GDM1 (cell line): Measurements from ENCODE around the gene KCNIP1.
A peak's percentile ranks its signal among the peaks of the same experiment; 100 is the strongest.

ENCODE experiments used
- DNase-seq: peaks from one replicate; lab custom pipeline; 2025; lab: John Stamatoyannopoulos, UW

The KCNIP1 gene

DNA sequence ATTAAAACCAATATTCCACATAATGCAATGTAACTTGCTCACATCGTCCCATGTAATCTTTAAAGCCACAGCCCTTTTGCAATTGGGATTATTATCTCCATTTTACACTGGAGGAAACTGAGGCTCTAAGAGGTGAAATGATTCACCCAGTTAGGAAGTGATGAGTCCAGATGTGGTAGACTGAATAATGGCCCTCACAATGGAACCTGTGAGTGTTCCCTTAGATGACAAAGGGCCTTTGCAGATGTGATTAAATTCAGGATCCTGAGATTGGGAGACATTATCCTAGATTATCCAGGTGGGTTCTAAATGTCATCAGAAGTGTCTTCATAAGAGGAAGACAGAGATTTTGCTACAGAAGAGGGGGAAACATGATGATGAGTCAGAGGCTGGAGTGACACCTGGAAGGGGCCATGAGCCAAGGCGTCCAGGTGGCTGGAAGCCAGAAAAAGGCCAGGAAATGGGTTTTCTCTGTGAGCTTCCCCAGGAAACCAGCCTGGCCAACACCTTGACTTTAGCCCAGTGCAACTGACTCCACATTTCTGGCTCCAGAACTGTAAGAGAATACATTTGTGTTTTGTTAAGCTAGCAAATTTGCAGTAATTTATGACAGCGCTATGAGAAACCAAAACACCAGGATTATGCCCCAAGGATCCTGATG lies 139.1 kb downstream of the KCNIP1 start:
- no peak for DNase-seq

DNA sequence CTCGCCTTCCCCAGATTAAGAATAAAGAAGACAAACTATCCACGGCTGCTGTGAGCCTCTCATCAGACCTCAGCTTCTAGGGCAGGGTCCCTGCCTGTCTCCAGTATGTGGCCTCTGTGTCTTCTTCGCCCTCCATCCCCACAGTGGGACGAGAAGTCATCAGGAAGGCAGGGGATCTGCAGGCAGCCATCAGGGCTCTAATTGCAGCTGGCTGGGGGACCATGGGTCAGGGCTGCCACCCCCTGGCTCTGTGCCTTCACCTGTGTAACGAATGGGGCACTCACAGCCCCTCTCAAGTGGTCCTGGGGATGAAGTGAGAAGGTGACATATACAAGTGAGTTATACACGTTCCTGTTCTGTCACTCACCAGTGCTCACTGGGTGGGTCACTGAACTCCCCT lies 139.8 kb downstream of the KCNIP1 start:
- DNase-seq, result no peak

DNA sequence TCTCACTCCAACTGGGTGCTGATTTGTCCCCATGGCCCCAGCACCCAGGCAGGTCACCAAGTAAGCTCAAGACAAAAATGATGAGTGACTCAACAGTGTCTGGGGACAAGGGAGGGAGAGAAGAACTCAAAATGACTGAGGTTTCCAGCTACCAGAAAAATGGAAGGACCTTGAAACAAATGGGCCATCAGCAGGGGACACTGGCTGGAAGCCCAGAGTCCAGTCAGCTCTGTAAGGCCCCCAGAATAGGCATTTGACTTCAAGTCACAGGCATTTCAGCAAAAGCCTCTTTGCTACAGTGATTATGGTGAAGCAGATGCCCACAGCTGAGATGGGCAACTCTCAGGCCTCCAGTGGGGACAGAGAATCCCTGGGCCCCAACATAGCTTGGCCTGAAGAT lies 140.7 kb downstream of the KCNIP1 start:
- no peak for DNase-seq

DNA sequence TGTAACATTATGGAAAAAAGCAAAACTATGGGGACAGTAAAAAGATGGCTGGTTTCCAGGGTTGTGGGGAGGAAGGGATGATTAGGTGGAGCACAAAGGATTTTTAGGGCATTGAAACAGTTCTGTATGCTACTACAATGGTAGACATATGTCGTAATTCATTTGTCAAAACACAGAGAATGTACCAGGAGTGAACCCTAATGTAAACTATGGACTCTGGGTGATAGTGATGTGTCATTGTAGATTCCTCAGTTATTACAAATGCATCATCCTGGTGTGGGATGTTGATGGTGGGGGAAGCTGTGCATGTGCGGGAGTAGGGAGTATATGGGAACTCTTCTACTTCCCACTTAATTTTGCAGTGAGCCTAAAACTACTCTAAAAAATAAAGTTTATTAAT lies 144.7 kb downstream of the KCNIP1 start:
- no peak for DNase-seq

DNA sequence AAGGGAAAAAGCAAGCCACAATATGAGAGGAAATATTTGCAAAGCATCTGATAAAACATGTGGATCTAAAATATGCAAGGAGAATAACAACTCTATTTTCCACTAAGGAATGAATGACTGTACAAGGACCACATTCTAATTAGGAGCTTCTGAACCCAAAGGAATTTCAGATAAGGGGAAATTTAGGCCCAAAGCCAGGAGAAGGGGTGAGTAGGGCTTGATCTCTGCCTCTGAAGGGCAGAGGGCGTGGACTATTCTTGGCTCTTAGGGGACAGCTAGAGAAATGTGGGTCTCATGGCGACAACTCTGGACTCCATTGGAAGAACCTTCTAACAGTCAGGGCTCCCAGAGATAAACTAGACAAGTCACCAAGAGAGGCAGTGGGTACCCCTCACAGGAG lies 147.0 kb downstream of the KCNIP1 start:
- no peak for DNase-seq

DNA sequence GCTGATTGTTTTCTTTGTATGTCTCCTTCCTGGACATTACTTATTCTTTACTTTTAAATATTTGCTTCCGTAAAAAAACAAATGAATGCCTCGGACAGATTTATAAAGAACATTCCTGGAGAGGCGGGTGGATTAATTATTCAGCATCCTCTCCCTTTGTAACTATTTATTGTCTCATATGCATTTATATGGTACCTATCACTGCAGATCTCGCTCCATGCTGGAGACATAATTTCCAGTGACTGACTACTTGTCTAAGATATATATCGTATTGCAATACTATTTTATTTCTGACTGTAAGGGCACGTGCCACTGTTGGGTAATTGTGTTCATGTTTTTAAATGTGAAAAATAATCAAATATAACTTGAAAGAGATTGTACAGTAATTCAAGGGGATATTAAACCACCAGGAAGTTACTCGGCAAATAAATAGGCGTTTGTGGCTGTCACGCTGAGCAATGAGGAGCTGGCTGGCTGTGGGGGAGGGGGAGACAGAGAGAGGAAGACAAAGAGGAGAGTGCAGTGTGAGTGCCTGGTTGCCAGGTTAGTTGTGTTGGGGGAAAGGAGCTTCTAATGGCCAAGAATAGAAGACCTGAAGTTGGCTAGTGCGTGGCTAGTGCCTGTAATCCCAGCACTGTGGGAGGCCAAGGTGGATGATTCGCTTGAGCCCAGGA lies 147.9 kb downstream of the KCNIP1 start:
- no peak for DNase-seq

DNA sequence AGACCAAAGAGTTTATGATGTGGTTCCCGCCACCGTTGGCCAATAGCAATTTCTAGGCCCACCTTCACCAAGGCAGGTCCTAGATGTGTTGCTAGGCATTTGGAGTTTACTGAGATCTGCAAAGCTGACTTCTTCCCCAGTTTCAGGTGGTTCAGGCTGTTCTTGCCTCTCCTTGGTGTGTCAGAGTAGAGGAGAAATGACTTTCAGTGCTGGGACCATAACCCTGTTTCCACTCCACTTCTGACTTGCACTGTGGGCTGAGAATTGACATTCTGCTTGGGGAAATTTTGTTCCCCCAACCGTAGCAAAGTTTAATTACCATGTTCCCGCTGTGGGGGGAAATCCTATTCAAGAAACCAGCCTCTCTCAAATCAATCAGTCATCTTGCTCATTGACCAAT lies 151.7 kb downstream of the KCNIP1 start:
- no peak for DNase-seq

DNA sequence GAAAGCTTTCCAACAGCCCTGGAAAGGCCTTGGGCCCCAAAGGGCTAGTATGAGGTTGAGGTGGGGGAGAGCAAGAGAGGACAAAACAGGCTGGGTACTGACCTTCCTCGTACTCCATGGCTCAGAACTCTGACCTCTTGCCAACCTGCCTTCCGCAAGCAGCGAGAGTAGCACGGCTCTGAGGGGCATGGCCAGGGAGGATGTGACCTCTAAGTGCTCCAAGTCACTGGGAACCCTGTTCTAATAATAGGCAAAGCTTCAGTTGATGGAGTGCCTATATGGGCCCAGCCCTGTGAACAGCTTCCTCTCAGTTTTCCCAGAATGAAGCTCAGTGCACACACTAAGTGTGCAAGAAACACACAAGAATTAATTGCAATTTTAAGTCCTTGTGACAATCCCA lies 152.1 kb downstream of the KCNIP1 start:
- DNase-seq, result no peak

DNA sequence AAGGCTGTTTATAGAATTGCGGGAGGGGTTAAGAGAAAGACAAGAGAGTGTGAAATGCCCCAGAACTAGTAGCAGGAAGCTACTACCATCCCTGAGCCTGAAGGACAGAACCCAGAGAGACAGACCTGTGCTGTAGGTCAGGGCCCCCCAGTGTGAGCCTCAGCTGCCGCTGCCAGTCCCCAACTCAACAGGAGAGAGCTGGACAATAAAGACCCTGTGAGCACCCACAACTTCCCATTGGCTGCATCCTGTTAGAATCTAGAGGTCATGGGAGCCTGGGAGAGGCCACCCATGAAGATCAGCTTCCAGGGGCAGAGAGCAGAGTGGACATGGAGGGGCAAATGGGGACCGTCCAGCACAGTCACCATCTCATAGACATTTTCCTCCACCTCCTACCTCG lies 152.5 kb downstream of the KCNIP1 start:
- no peak for DNase-seq

DNA sequence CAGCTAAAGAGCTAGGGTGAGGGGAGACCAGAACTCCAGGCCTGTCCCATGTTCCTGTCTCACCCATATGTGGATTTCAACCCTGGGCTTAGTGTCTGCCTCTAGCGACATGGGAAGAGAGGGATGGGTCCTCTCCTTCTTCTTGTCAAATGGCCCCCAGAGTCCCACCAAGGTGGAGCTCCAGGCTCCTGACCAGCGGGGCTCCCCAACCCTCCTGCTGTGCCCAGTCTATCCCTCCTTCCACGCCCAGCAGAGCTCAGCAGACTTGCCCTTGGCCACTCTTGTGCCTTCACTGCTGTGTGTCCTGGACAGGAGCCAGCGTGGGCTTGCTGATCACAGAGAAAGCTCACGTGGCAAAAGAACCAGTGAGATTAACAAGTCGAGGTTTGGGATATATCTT lies 156.7 kb downstream of the KCNIP1 start:
- DNase-seq, result no peak

DNA sequence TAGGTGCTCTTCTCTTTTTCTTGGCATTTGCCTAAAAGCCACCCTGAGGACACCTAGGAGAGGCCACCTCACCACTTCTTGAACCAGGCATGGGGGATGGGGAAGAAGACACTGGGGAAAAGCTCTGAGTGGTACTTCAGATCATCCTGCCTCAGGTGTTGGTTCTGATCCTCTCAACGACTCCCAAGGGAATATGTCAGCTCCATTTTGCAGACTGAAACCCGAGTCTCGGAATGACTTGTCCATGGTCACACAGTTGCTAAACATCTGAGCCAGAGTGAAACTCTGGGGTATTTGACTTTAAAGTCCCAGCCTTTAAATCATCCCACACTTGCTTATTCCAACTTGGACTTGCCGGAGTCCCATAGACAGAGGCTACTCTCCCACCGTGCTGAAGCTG lies 159.1 kb downstream of the KCNIP1 start:
- no peak for DNase-seq

DNA sequence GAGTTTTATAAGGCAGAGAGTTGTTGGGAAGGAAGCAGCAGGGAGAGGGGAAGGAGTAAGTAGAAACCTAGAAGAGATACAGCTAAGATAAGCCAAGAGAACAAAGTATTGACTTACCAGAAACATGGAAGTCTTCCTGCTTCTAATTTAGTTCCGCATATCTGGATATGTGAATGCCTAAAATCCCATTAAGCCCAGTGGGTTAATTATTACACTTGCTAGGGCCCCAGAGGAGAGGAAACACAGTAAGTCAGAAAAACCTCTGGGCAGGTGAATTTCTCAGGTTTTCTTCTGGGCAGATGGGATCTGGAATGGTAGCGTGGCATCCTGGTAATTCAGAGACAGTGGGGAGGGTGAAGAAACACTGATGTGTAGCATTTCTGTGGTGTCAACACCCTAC lies 175.0 kb downstream of the KCNIP1 start:
- no peak for DNase-seq

DNA sequence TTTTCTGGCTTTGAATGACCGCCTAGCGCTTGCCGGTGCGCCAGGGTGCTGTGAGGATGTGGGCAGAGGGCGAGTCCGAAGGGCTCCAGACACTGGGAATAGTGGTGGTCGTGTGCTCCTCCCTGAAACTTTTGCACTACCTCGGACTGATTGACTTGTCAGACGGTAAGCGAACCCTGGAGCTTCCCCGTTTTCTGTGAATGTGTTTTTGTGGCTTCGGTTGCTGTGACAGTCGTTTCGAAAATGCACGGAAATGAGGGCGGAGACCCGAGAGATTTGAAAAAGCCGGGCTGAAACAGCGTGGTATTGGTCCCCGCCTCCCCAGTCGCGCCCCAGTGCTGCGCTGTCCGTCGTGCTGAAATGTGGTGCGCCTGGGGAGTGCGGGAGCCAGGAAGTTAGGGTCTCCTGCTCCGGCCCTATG lies 177.2 kb downstream of the KCNIP1 start:
- peak; percentile 28 for DNase-seq

DNA sequence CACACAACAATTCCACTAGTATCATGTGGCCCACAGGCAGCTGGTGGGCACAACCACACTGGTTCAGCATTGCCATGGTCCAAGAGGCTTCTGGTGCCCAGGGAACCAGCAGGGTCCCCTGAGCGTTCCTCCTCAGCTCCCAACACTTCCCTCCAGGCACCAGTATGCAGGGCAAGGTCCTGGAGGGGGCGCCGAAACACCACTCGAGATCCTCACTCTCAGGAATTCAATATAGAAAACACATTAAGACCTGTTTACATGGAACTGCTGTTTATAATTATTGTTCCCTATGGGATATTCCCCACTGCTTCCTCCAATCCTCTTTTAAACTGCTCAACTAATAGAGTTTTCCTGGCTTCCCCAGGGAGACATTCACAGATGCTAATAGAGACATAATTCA lies 187.8 kb downstream of the KCNIP1 start:
- DNase-seq, result no peak

DNA sequence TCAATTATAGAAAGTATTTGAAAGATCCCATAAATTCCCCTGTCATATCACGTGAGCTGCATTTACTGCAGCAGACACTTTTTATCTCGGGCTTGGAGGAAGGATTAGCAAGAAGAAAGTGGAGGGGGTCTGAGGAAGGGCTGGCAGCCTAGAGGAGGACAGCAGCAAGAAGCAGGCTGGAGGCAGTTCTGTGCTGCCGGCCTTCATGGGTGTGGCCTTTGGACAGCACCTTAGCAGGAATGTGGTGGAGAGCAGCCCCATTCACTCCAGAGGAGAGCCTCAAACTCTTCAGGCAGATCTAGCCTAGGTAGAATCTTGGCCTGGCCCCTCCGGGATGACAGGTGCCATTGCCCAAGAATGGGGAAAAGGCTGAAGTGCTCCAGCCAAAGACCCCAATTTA lies 189.9 kb downstream of the KCNIP1 start:
- DNase-seq, result no peak

DNA sequence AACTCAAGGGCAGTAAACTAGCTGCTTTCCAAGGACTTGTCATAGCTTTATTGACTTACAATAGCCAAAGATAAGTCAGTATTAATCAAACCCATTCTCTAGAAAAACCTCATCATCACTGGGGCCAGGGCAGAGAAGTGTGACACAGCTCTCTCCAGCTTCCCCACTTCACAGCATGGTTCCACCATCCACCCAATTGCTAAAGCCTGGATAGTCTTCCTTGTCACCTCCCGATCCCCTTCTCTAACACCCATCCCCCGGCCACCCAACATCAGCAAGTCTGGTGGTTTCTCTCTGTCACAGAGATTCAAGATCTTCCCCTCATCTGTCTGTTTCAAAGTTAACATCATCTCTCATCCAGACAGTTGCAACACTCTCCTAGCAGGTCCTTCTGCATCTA lies 191.1 kb downstream of the KCNIP1 start:
- DNase-seq, result no peak

DNA sequence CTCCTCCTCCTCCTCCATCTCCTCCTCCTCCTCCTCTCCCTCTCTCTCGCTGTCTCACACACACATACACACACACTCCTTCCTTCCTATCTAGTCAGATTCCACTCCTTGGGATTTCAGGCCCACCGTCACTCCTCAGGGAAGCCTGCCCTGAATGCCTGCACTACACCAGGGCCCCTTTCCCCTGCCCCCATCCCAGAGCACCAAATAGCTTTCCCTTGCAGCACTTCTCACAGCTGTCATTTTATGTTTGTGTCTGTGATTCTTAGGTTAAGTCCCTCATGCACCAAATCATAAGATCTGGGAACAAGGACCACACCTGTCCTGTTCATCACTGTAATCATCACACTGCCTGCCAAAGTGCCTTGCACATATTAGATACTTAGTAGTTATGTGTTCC lies 193.2 kb downstream of the KCNIP1 start:
- no peak for DNase-seq

DNA sequence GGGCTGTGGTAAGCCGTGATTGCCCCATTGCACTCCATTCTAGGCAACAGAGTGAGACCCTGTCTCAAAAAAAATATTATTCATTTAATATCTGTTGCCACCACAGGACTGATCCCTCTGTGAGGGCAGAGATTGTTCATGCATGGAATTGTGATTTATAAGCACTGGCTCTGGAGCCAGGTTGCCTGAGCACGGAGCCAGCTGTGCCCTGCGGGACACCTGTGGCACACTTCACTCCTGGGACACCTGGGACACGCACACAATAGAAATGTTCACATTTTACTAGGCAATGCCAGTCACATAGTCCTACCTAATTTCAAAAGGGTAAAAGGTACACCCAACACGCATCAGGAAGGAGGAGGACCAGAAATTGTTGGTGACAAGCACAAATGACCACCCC lies 196.7 kb downstream of the KCNIP1 start:
- DNase-seq, result no peak

DNA sequence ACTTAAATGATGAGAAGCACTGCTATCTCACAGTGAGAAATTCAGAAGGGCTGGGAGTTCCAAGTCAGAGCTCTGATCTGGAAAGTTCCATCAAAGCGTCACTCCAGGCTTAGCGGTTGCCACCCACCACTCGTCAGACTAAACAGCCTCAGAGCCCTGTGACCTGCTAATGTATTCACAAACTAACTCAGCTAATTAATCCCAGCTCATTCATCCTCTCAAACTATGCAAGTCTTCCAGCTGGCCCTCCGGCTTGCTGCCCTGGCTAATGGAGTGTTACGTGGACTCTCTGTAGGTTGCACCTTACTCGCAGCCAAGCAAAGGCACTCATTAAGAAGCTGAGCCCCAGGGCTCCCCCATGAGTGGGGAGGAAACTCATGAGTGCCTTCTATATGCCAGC lies 197.5 kb downstream of the KCNIP1 start:
- no peak for DNase-seq

DNA sequence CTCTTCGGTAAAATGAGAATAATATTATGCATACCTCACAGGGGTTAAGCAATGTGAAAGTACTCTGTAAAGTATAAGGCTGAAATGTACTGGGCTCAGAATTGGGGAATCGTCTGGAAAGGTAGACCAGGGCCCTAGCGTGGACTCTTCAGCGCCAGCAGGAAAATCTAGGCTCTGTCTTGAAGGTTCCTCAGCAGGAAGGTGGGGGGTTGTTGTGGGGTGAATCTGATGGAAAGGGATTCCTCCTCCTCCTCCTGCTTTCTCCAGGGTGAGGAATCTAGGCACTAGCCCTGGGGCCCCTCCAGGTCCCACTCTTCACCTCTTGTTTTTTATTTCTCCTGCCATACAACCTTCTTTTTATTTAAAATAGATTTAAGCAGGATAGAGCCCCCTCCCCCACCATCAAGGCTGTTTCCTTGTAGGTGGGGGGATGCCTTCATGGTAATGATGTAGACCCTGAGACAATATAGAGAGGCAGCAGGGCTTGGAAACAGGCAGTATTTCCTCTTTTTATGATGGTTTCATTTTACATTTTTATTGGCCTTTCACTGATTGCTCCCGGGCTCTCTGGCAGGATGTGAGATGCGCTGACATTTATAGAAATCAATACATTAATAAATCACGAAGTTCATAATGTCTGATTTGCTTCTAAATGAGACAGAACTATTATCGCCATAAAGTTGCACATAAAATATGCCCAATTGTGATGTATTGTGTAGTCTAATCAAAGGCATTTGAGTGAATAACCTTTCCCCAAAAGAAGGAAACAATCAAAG lies 200.8 kb downstream of the KCNIP1 start:
- DNase-seq, result no peak

DNA sequence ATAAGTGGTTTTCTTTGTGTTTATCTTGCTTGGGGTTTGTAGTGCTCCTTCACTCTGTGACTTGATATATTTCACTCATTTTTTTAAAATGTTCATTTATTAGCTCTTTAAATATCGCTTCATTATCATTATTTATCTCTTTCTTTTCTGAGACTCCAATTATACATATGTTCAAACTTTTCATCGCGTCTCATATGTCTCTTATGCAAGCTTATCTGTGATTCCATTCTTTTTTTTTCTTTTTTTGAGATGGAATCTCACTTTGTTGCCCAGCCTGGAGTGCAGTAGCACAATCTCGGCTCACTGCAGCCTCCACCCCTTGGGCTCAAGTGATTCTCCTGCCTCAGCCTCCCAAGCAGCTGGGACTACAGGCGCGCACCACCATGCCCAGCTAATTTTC lies 205.8 kb downstream of the KCNIP1 start:
- DNase-seq, result no peak

DNA sequence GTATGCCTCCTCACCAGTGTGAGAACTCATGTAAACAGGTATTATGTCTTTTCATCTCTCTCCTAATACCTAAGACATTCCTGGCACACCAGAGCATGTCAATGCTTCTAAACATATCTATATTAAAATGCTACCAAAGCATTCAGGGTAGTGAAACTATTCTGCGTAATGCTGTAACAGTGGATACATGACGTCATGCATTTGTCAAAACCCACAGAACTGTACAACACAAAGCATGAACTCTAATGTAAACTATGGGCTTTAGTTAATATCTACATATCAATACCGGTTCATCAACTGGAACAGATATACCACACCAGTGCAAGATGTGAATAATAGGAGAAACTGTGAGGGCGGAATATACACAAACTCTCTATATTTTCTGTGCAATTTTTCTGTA lies 207.5 kb downstream of the KCNIP1 start:
- DNase-seq, result no peak

DNA sequence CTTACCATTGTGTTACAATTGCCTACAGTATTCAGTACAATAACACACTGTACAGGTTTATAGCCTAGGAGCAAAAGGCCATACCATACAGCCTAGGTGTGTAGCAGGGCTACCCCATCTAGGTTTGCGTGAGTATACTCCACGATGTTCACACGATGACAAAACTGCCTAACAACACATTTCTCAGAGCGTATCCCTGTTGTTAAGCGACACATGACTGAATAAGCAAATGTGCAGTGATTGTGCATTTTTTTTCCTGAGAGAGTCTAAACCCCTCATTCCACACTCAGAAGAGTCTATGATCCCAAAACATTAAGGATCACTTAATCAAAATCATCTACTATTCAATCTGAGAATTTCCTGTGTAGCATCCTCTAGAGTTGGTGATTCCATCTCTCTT lies 211.3 kb downstream of the KCNIP1 start:
- no peak for DNase-seq
